SK-N-SH treated with all-trans-retinoic acid at 6 μM for 48 hours (cell line): Measurements from ENCODE around the gene MANBA.

Experiments
- ATAC-seq: fragments of 200-7000 bp; cut with Tn5 transposase; 3 replicates; pipeline ENCODE4 v1.9.1; 2020; ENCODE audit warnings: mild to moderate bottlenecking, moderate library complexity
- ARNTL ChIP-seq: fragments of 450-650 bp; formaldehyde crosslinking; IDR thresholded peaks from 2 replicates; pipeline ENCODE4 v1.5.0; 2020; ENCODE audit warnings: low read depth, mild to moderate bottlenecking, moderate library complexity, borderline replicate concordance
- CSDC2 ChIP-seq: fragments of 250-450 bp; sonication (Bioruptor Pico); IDR thresholded peaks from 2 replicates; pipeline ENCODE4 v1.5.0; 2020; ENCODE audit warnings: mild to moderate bottlenecking, moderate library complexity
- ESRRG ChIP-seq: fragments of 250-450 bp; sonication (Bioruptor Pico); IDR thresholded peaks from 2 replicates; pipeline ENCODE4 v1.6.1; 2021; ENCODE audit warnings: mild to moderate bottlenecking
- GLIS3 ChIP-seq: fragments of 250-450 bp; sonication (Bioruptor Pico); IDR thresholded peaks from 2 replicates; pipeline ENCODE4 v1.5.0; 2020; ENCODE audit warnings: mild to moderate bottlenecking, moderate library complexity
- OSR1 ChIP-seq: fragments of 250-450 bp; sonication (Bioruptor Pico); IDR thresholded peaks from 2 replicates; pipeline ENCODE4 v1.8.0; 2022; ENCODE audit warnings: moderate library complexity, mild to moderate bottlenecking, inconsistent platforms
- PATZ1 ChIP-seq: fragments of 250-450 bp; sonication (Bioruptor Pico); IDR thresholded peaks from 2 replicates; pipeline ENCODE4 v1.8.0; 2020; ENCODE audit warnings: mild to moderate bottlenecking, moderate library complexity, borderline replicate concordance
- PPARA ChIP-seq: fragments of 250-450 bp; sonication (Bioruptor Pico); IDR thresholded peaks from 2 replicates; pipeline ENCODE4 v1.5.0; 2020; ENCODE audit warnings: mild to moderate bottlenecking, borderline replicate concordance
- RARB ChIP-seq: fragments of 250-450 bp; sonication (Bioruptor Pico); IDR thresholded peaks from 2 replicates; pipeline ENCODE4 v1.8.0; 2021; ENCODE audit warnings: mild to moderate bottlenecking, moderate library complexity
- SNAI2 ChIP-seq: fragments of 250-450 bp; sonication (Bioruptor Pico); IDR thresholded peaks from 2 replicates; pipeline ENCODE4 v1.5.0; 2020; ENCODE audit warnings: mild to moderate bottlenecking, moderate library complexity
- TCF4 ChIP-seq: fragments of 250-450 bp; sonication (Bioruptor Pico); IDR thresholded peaks from 2 replicates; pipeline ENCODE4 v1.8.0; 2021; ENCODE audit warnings: mild to moderate bottlenecking, moderate library complexity, borderline replicate concordance
- TOX ChIP-seq: fragments of 250-450 bp; sonication (Bioruptor Pico); IDR thresholded peaks from 2 replicates; pipeline ENCODE4 v1.8.0; 2021; ENCODE audit warnings: mild to moderate bottlenecking, moderate library complexity, borderline replicate concordance
- ZC3H10 ChIP-seq: fragments of 250-450 bp; sonication (Bioruptor Pico); IDR thresholded peaks from 2 replicates; pipeline ENCODE4 v1.5.1; 2021; ENCODE audit warnings: mild to moderate bottlenecking, moderate library complexity
- ZFP3 ChIP-seq: fragments of 250-450 bp; sonication (Bioruptor Pico); IDR thresholded peaks from 2 replicates; pipeline ENCODE4 v1.5.0; 2020; ENCODE audit warnings: mild to moderate bottlenecking, moderate library complexity
- ZNF565 ChIP-seq: fragments of 450-650 bp; formaldehyde crosslinking; conservative IDR thresholded peaks from 2 replicates; pipeline ENCODE4 v1.5.0; 2020; ENCODE audit warnings: low read depth, mild to moderate bottlenecking, moderate library complexity
- ZNF70 ChIP-seq: fragments of 450-650 bp; formaldehyde crosslinking; IDR thresholded peaks from 2 replicates; pipeline ENCODE4 v1.5.0; 2020; ENCODE audit warnings: mild to moderate bottlenecking, moderate library complexity
- ZNF8 ChIP-seq: fragments of 450-650 bp; formaldehyde crosslinking; IDR thresholded peaks from 2 replicates; pipeline ENCODE4 v1.5.0; 2020; ENCODE audit warnings: mild to moderate bottlenecking, moderate library complexity
- TF ChIP-seq, protein P1 (sequence below): fragments of 250-450 bp; sonication (Bioruptor Pico); IDR thresholded peaks from 2 replicates; pipeline ENCODE4 v1.8.0; 2021; ENCODE audit warnings: low read depth, mild to moderate bottlenecking, moderate library complexity, borderline replicate concordance
- TF ChIP-seq, protein P2 (sequence below): fragments of 250-450 bp; sonication (Bioruptor Pico); IDR thresholded peaks from 2 replicates; pipeline ENCODE4 v1.5.1; 2021; ENCODE audit warnings: mild to moderate bottlenecking, moderate library complexity
- TF ChIP-seq, protein P3 (sequence below): fragments of 250-450 bp; sonication (Bioruptor Pico); IDR thresholded peaks from 2 replicates; pipeline ENCODE4 v1.5.0; 2020; ENCODE audit warnings: mild to moderate bottlenecking, moderate library complexity

The MANBA gene

DNA sequence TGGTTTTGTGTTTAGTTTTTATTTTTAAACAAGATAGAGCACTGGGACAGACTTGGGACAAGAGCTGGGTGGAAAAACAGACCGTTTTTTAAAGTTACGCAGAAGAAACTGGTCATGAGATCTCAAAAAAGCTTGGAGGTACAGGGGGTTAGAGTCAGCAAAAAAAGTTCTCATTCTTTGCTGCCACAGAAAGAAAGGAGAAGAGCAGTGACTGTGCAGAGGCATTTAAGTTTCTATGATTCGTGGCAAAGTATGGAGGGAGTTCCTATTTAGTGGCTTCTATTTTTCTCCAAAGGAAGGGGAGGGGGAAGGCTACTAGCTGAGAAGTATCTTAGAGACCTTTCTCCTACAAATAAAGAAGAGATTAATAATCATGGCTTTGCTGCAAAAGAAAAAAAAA is 68.3 kb downstream of the MANBA start:
- no peak for TF ChIP-seq CSDC2 (CRISPR knock-in tag)
- TF ChIP-seq, protein P1, sequence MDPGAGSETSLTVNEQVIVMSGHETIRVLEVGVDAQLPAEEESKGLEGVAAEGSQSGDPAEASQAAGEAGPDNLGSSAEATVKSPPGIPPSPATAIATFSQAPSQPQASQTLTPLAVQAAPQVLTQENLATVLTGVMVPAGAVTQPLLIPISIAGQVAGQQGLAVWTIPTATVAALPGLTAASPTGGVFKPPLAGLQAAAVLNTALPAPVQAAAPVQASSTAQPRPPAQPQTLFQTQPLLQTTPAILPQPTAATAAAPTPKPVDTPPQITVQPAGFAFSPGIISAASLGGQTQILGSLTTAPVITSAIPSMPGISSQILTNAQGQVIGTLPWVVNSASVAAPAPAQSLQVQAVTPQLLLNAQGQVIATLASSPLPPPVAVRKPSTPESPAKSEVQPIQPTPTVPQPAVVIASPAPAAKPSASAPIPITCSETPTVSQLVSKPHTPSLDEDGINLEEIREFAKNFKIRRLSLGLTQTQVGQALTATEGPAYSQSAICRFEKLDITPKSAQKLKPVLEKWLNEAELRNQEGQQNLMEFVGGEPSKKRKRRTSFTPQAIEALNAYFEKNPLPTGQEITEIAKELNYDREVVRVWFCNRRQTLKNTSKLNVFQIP (CRISPR knock-in tag) = no peak
- TF ChIP-seq GLIS3 = no peak
- no peak for TF ChIP-seq ZNF565 (CRISPR knock-in tag)
- ATAC-seq = no peak

- TF ChIP-seq ESRRG (CRISPR knock-in tag) (no peak), SNAI2 (CRISPR knock-in tag) (no peak), TOX (CRISPR knock-in tag) (no peak), TCF4 (CRISPR knock-in tag) (no peak), RARB (CRISPR knock-in tag) (no peak), ZC3H10 (CRISPR knock-in tag) (no peak), ZFP3 (CRISPR knock-in tag) (no peak), PATZ1 (CRISPR knock-in tag) (no peak)
- no peak for ATAC-seq
Measured at GRCh38 chr4:102687982-102688433, 72.8 kb downstream of the MANBA start.

DNA sequence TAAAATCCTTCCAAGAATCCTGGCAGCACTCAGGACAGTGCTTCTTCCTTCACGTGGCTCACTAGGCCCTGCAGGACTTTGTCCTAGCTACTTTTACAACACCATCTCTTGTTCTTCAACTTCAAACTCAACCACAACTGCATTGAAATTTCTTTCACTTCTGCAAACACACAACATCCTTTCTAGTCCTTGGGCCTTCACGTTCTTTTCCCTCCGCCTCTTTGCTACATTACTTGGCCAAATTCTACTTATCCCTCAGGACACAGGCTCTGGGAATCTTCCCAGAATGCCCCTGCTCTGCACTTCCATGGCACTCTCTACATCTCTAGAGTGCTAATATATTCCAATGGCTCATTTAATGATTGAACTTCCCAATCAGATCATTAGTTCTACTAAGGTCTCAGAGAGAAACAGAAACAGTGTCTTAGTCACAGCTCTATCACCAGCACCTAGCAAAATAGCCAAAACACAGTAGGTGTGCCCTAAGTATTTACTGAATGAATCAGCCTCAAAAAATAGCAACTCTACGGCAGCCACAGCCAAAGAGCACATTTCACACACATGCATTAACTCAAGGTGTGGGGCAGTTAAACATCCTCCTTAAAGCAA is 73.3 kb downstream of the MANBA start:
- no peak for TF ChIP-seq ZNF8 (CRISPR knock-in tag)
- TF ChIP-seq ZFP3 (CRISPR knock-in tag) = no peak
- TF ChIP-seq SNAI2 (CRISPR knock-in tag) = no peak
- TF ChIP-seq, protein P2, sequence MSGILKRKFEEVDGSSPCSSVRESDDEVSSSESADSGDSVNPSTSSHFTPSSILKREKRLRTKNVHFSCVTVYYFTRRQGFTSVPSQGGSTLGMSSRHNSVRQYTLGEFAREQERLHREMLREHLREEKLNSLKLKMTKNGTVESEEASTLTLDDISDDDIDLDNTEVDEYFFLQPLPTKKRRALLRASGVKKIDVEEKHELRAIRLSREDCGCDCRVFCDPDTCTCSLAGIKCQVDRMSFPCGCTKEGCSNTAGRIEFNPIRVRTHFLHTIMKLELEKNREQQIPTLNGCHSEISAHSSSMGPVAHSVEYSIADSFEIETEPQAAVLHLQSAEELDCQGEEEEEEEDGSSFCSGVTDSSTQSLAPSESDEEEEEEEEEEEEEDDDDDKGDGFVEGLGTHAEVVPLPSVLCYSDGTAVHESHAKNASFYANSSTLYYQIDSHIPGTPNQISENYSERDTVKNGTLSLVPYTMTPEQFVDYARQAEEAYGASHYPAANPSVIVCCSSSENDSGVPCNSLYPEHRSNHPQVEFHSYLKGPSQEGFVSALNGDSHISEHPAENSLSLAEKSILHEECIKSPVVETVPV (CRISPR knock-in tag) = no peak
- TF ChIP-seq CSDC2 (CRISPR knock-in tag) = no peak
- TF ChIP-seq RARB (CRISPR knock-in tag) = no peak
- TF ChIP-seq PPARA (CRISPR knock-in tag) = no peak
- TF ChIP-seq, protein P1 (CRISPR knock-in tag) = no peak
- no peak for TF ChIP-seq ZNF70 (CRISPR knock-in tag)
- TF ChIP-seq OSR1 (CRISPR knock-in tag) = no peak
- no peak for TF ChIP-seq ZC3H10 (CRISPR knock-in tag)
- no peak for TF ChIP-seq GLIS3
- TF ChIP-seq, protein P3, sequence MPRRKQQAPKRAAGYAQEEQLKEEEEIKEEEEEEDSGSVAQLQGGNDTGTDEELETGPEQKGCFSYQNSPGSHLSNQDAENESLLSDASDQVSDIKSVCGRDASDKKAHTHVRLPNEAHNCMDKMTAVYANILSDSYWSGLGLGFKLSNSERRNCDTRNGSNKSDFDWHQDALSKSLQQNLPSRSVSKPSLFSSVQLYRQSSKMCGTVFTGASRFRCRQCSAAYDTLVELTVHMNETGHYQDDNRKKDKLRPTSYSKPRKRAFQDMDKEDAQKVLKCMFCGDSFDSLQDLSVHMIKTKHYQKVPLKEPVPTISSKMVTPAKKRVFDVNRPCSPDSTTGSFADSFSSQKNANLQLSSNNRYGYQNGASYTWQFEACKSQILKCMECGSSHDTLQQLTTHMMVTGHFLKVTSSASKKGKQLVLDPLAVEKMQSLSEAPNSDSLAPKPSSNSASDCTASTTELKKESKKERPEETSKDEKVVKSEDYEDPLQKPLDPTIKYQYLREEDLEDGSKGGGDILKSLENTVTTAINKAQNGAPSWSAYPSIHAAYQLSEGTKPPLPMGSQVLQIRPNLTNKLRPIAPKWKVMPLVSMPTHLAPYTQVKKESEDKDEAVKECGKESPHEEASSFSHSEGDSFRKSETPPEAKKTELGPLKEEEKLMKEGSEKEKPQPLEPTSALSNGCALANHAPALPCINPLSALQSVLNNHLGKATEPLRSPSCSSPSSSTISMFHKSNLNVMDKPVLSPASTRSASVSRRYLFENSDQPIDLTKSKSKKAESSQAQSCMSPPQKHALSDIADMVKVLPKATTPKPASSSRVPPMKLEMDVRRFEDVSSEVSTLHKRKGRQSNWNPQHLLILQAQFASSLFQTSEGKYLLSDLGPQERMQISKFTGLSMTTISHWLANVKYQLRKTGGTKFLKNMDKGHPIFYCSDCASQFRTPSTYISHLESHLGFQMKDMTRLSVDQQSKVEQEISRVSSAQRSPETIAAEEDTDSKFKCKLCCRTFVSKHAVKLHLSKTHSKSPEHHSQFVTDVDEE (CRISPR knock-in tag) = no peak
- TF ChIP-seq ARNTL = no peak
- ATAC-seq = no peak
